ENCODE results near the gene ZNF749.

- TF ChIP-seq, protein P1, sequence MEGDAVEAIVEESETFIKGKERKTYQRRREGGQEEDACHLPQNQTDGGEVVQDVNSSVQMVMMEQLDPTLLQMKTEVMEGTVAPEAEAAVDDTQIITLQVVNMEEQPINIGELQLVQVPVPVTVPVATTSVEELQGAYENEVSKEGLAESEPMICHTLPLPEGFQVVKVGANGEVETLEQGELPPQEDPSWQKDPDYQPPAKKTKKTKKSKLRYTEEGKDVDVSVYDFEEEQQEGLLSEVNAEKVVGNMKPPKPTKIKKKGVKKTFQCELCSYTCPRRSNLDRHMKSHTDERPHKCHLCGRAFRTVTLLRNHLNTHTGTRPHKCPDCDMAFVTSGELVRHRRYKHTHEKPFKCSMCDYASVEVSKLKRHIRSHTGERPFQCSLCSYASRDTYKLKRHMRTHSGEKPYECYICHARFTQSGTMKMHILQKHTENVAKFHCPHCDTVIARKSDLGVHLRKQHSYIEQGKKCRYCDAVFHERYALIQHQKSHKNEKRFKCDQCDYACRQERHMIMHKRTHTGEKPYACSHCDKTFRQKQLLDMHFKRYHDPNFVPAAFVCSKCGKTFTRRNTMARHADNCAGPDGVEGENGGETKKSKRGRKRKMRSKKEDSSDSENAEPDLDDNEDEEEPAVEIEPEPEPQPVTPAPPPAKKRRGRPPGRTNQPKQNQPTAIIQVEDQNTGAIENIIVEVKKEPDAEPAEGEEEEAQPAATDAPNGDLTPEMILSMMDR (IDR thresholded peaks at IDR 0.05; ENCODE audit: insufficient read depth, low read length, poor library complexity, severe bottlenecking): no peak
- TF ChIP-seq EZH2phosphoT487 (conservative IDR thresholded peaks at IDR 0.05; ENCODE audit: low read length): no peak
Observed at GRCh38 chr19:57443121-57443696, 8.1 kb downstream of the ZNF749 start.
